CD4-positive, CD25-positive, alpha-beta regulatory T cell (primary cell): ENCODE results near the gene SMARCC2. TPM values are rescaled to one million over a fixed set of nuclear protein-coding genes. Genes with fewer than 3 reads are reported as not detected.

Experiments
- ATAC-seq, 2 donors: fragments of 150-1000 bp; cut with Tn5 transposase; one replicate each; pipeline ENCODE4 v1.10.0; 2021; ENCODE audit warnings: low read depth in 2 of 2, moderate number of reproducible peaks in 2 of 2, moderate library complexity in 1 of 2
- DNase-seq, 3 donors: peaks; one replicate each; pipeline versions ENCODE4 v3.0.0 to v3.0.0-alpha.2; 2012 to 2022; ENCODE audit warnings: mixed read lengths in 1 of 3
- H3K27ac ChIP-seq: one replicate; pipeline ENCODE4 v1.7.0; 2013; ENCODE audit warnings: mild to moderate bottlenecking, low read length; ENCODE audit not compliant: insufficient read depth, poor library complexity, severe bottlenecking
- H3K27me3 ChIP-seq: one replicate; pipeline ENCODE4 v1.7.0; 2013; ENCODE audit warnings: low read length; ENCODE audit not compliant: control insufficient read depth, insufficient read depth
- H3K36me3 ChIP-seq: one replicate; pipeline ENCODE4 v1.7.0; 2013; ENCODE audit warnings: mild to moderate bottlenecking, low read length, moderate library complexity; ENCODE audit not compliant: control insufficient read depth, insufficient read depth
- H3K4me1 ChIP-seq: 2 replicates; pipeline ENCODE4 v1.7.0; 2013; ENCODE audit warnings: mild to moderate bottlenecking, low read length; ENCODE audit not compliant: insufficient read depth, control insufficient read depth, poor library complexity, severe bottlenecking
- H3K4me3 ChIP-seq: one replicate; pipeline ENCODE4 v1.7.0; 2013; ENCODE audit warnings: low read depth, mild to moderate bottlenecking, low read length, moderate library complexity
- H3K9me3 ChIP-seq, 2 experiments: 1 replicate in 1 of 2; 2 replicates in 1 of 2; pipeline ENCODE4 v1.7.0; 2013; ENCODE audit warnings: low read length in 2 of 2, mild to moderate bottlenecking in 1 of 2, moderate library complexity in 1 of 2; ENCODE audit not compliant: control insufficient read depth in 2 of 2
- H3K27ac Mint-ChIP-seq, 3 donors: one replicate each; pipeline ENCODE4 v1.8.0; 2020 to 2022; ENCODE audit warnings: mild to moderate bottlenecking in 3 of 3, mixed read lengths in 3 of 3, moderate library complexity in 2 of 3
- H3K27me3 Mint-ChIP-seq: one replicate; pipeline ENCODE4 v1.8.0; 2022; ENCODE audit warnings: mild to moderate bottlenecking, mixed read lengths
- H3K36me3 Mint-ChIP-seq: one replicate; pipeline ENCODE4 v1.8.0; 2020; ENCODE audit warnings: mixed read lengths
- H3K4me1 Mint-ChIP-seq, 4 donors: one replicate each; pipeline ENCODE4 v1.8.0; 2020 to 2022; ENCODE audit warnings: mixed read lengths in 4 of 4, mild to moderate bottlenecking in 1 of 4
- H3K4me3 Mint-ChIP-seq, 4 donors: one replicate each; pipeline ENCODE4 v1.8.0; 2020 to 2022; ENCODE audit warnings: mild to moderate bottlenecking in 4 of 4, mixed read lengths in 4 of 4, moderate library complexity in 3 of 4
- H3K9me3 Mint-ChIP-seq, 7 donors: one replicate each; pipeline ENCODE4 v1.8.0; 2020 to 2022; ENCODE audit warnings: mixed read lengths in 7 of 7, mild to moderate bottlenecking in 3 of 7, moderate library complexity in 2 of 7
- polyA plus RNA-seq, 4 donors: library from polyadenylated mRNA; unstranded; fragments of 300-500 nt; fragmentation: Illumina TruSeq; gene quantifications; one replicate each; pipeline ENCODE4 v1.2.3, GENCODE V29; 2021
- total RNA-seq: library from RNA; stranded (reverse); gene quantifications from one replicate; pipeline ENCODE4 v1.2.3, GENCODE V29; 2022

Gene SMARCC2
- total and polyA plus RNA-seq, 5 donors from 2014 or later = 46.3 to 153 (median 57.1) TPM

- Histone ChIP-seq H3K4me3 (peak within 1 kb of the TSS; percentile 94), H3K36me3 (peaks cover 25% of the 10 kb centered on the region), H3K27ac (peak within 1 kb of the TSS; percentile 96), H3K9me3 (no peaks in the 10 kb centered on the region), H3K27me3 (no peaks in the 10 kb centered on the region), H3K4me1 (peaks cover 23% of the 10 kb centered on the region)
- H3K27me3 Mint-ChIP-seq = peaks cover 4% of the 10 kb centered on the region
- peak within 1 kb of the TSS; percentile 91 to 99 (median 98) for H3K4me3 Mint-ChIP-seq
- DNase-seq (peak; percentile 88 to 97 (median 96)), ATAC-seq (peak; percentile 40 to 45)
- peaks cover 35% of the 10 kb centered on the region for H3K36me3 Mint-ChIP-seq
- peaks cover 9 to 41% (median 27%) of the 10 kb centered on the region in 4 donors for H3K4me1 Mint-ChIP-seq
- no peaks in the 10 kb centered on the region for H3K9me3 Mint-ChIP-seq
- H3K27ac Mint-ChIP-seq = peak within 1 kb of the TSS; percentile 93 to 99 (median 98)
Measured at GRCh38 chr12:56116267-56117081, 72.8 kb downstream of the SMARCC2 start, which contains the start of gene RPL41. TSS of gene RPL41 (plus strand) at chr12:56116633.

- peak overlapping the region; percentile 93 to 99 (median 98) for H3K27ac Mint-ChIP-seq
- peaks cover 9 to 41% (median 27%) of the 10 kb centered on the region in 4 donors for H3K4me1 Mint-ChIP-seq
- H3K36me3 Mint-ChIP-seq = peaks cover 39% of the 10 kb centered on the region
- Histone ChIP-seq H3K4me1 (peaks cover 23% of the 10 kb centered on the region), H3K36me3 (peaks cover 28% of the 10 kb centered on the region), H3K27ac (peak overlapping the region; percentile 96), H3K4me3 (peak overlapping the region; percentile 94), H3K27me3 (no peaks in the 10 kb centered on the region), H3K9me3 (no peaks in the 10 kb centered on the region)
- DNase-seq (no peak), ATAC-seq (no peak)
- no peaks in the 10 kb centered on the region for H3K9me3 Mint-ChIP-seq
- peak overlapping the region; percentile 91 to 99 (median 98) for H3K4me3 Mint-ChIP-seq
- peaks cover 4% of the 10 kb centered on the region for H3K27me3 Mint-ChIP-seq
Measured at GRCh38 chr12:56115329-56115728, 74.0 kb downstream of the SMARCC2 start.

- H3K4me3 ChIP-seq = no peak overlapping the region
- H3K27ac ChIP-seq = no peak overlapping the region
- Mint-ChIP-seq H3K4me1 (peaks cover 9 to 31% (median 20%) of the 10 kb centered on the region in 4 donors), H3K27me3 (peaks cover under 1% of the 10 kb centered on the region), H3K4me3 (peak overlapping the region in 3 of 4 donors; percentile 33 to 73 (median 59)), H3K9me3 (no peaks in the 10 kb centered on the region), H3K36me3 (peaks cover 44% of the 10 kb centered on the region), H3K27ac (peak overlapping the region in 2 of 3 donors; percentile 48 to 71)
- peaks cover 18% of the 10 kb centered on the region for H3K4me1 ChIP-seq
- DNase-seq = no peak
- no peaks in the 10 kb centered on the region for H3K9me3 ChIP-seq
- H3K27me3 ChIP-seq = no peaks in the 10 kb centered on the region
- H3K36me3 ChIP-seq = peaks cover 39% of the 10 kb centered on the region
- ATAC-seq = no peak
Measured at GRCh38 chr12:56114084-56114483, 75.2 kb downstream of the SMARCC2 start.

Other genes with a start within 250 kb of the SMARCC2 start
- 0.69 TPM for gene PMEL, start 223.4 kb downstream of the SMARCC2 start, total RNA-seq
- gene PMEL, start 223.4 kb downstream of the SMARCC2 start, polyA plus RNA-seq = under 1 TPM in 3 of 4 donors, not detected in 1; 0.52 to 0.86 (median 0.57) TPM
- 28.0 TPM for gene CDK2, start 222.7 kb downstream of the SMARCC2 start, total RNA-seq
- gene CDK2, start 222.7 kb downstream of the SMARCC2 start, polyA plus RNA-seq = 10 to 100 TPM in 2 of 4 donors, 1 to 10 TPM in 2; 8.4 to 12.6 (median 10.0) TPM
- gene RAB5B, start 215.4 kb downstream of the SMARCC2 start, total RNA-seq = 60.8 TPM
- 10 to 100 TPM; 66.8 to 73.4 (median 68.3) TPM for gene RAB5B, start 215.4 kb downstream of the SMARCC2 start, polyA plus RNA-seq
- 6.9 TPM for gene SUOX, start 192.2 kb downstream of the SMARCC2 start, total RNA-seq
- gene SUOX, start 192.2 kb downstream of the SMARCC2 start, polyA plus RNA-seq = 10 to 100 TPM in 1 of 4 donors, 1 to 10 TPM in 3; 2.2 to 10.3 (median 5.9) TPM
- 22.3 TPM for gene IKZF4, start 168.4 kb downstream of the SMARCC2 start, total RNA-seq
- gene IKZF4, start 168.4 kb downstream of the SMARCC2 start, polyA plus RNA-seq = 1 to 10 TPM; 5.8 to 8.1 (median 6.4) TPM
- 26.3 TPM for gene RPS26, start 147.6 kb downstream of the SMARCC2 start, total RNA-seq
- 1,000 to 10,000 TPM in 1 of 4 donors, 100 to 1,000 TPM in 3; 288 to 1,151 (median 836) TPM for gene RPS26, start 147.6 kb downstream of the SMARCC2 start, polyA plus RNA-seq
- gene ERBB3, start 109.3 kb downstream of the SMARCC2 start, total RNA-seq = 0.69 TPM
- under 1 TPM; 0.14 to 1.00 (median 0.56) TPM for gene ERBB3, start 109.3 kb downstream of the SMARCC2 start, polyA plus RNA-seq
- gene PA2G4, start 84.9 kb downstream of the SMARCC2 start, total RNA-seq = 63.8 TPM
- 100 to 1,000 TPM; 193 to 203 (median 196) TPM for gene PA2G4, start 84.9 kb downstream of the SMARCC2 start, polyA plus RNA-seq
- 4,134 TPM for gene RPL41, start 72.8 kb downstream of the SMARCC2 start, total RNA-seq
- 1,000 to 10,000 TPM; 7,544 to 9,760 (median 8,849) TPM for gene RPL41, start 72.8 kb downstream of the SMARCC2 start, polyA plus RNA-seq
- 11.0 TPM for gene ZC3H10, start 71.2 kb downstream of the SMARCC2 start, total RNA-seq
- gene ZC3H10, start 71.2 kb downstream of the SMARCC2 start, polyA plus RNA-seq = 1 to 10 TPM; 1.7 to 3.7 (median 2.9) TPM
- 190 TPM for gene ESYT1, start 61.2 kb downstream of the SMARCC2 start, total RNA-seq
- gene ESYT1, start 61.2 kb downstream of the SMARCC2 start, polyA plus RNA-seq = 100 to 1,000 TPM; 249 to 395 (median 333) TPM
- gene MYL6B, start 36.9 kb downstream of the SMARCC2 start, total RNA-seq = 8.8 TPM
- gene MYL6B, start 36.9 kb downstream of the SMARCC2 start, polyA plus RNA-seq = 10 to 100 TPM in 3 of 4 donors, 1 to 10 TPM in 1; 9.9 to 18.4 (median 11.3) TPM
- 933 TPM for gene MYL6, start 31.1 kb downstream of the SMARCC2 start, total RNA-seq
- 1,000 to 10,000 TPM; 2,559 to 3,471 (median 2,992) TPM for gene MYL6, start 31.1 kb downstream of the SMARCC2 start, polyA plus RNA-seq
- gene RNF41, start 32.4 kb upstream of the SMARCC2 start, total RNA-seq = 33.7 TPM
- 10 to 100 TPM; 39.2 to 45.8 (median 45.1) TPM for gene RNF41, start 32.4 kb upstream of the SMARCC2 start, polyA plus RNA-seq
- gene NABP2, start 34.9 kb upstream of the SMARCC2 start, total RNA-seq = 16.9 TPM
- 1 to 10 TPM; 4.1 to 6.8 (median 5.0) TPM for gene NABP2, start 34.9 kb upstream of the SMARCC2 start, polyA plus RNA-seq
- gene SLC39A5, start 40.6 kb upstream of the SMARCC2 start, total RNA-seq = 2.0 TPM
- not detected for gene SLC39A5, start 40.6 kb upstream of the SMARCC2 start, polyA plus RNA-seq
- 40.1 TPM for gene ANKRD52, start 68.9 kb upstream of the SMARCC2 start, total RNA-seq
- gene ANKRD52, start 68.9 kb upstream of the SMARCC2 start, polyA plus RNA-seq = 1 to 10 TPM; 5.0 to 7.5 (median 6.4) TPM
- gene COQ10A, start 77.5 kb upstream of the SMARCC2 start, total RNA-seq = 23.7 TPM
- 10 to 100 TPM in 3 of 4 donors, 1 to 10 TPM in 1; 8.1 to 11.5 (median 11.0) TPM for gene COQ10A, start 77.5 kb upstream of the SMARCC2 start, polyA plus RNA-seq
- gene CS, start 110.8 kb upstream of the SMARCC2 start, total RNA-seq = 173 TPM
- gene CS, start 110.8 kb upstream of the SMARCC2 start, polyA plus RNA-seq = 10 to 100 TPM; 69.3 to 85.8 (median 74.3) TPM
- gene CNPY2, start 126.5 kb upstream of the SMARCC2 start, total RNA-seq = 47.6 TPM
- 100 to 1,000 TPM; 139 to 166 (median 156) TPM for gene CNPY2, start 126.5 kb upstream of the SMARCC2 start, polyA plus RNA-seq
- gene PAN2, start 144.5 kb upstream of the SMARCC2 start, total RNA-seq = 83.5 TPM
- gene PAN2, start 144.5 kb upstream of the SMARCC2 start, polyA plus RNA-seq = 10 to 100 TPM in 1 of 4 donors, 1 to 10 TPM in 3; 4.5 to 10.6 (median 7.3) TPM
- 27.1 TPM for gene IL23A, start 149.4 kb upstream of the SMARCC2 start, total RNA-seq
- 10 to 100 TPM; 12.2 to 18.8 (median 16.8) TPM for gene IL23A, start 149.4 kb upstream of the SMARCC2 start, polyA plus RNA-seq
- 190 TPM for gene STAT2, start 170.6 kb upstream of the SMARCC2 start, total RNA-seq
- 10 to 100 TPM; 67.9 to 92.5 (median 79.8) TPM for gene STAT2, start 170.6 kb upstream of the SMARCC2 start, polyA plus RNA-seq
- not detected for gene APOF, start 173.4 kb upstream of the SMARCC2 start, total RNA-seq
- not detected for gene APOF, start 173.4 kb upstream of the SMARCC2 start, polyA plus RNA-seq